Brain microvascular endothelial cell (primary cell): Measurements from ENCODE around the gene NLRP1.

Source experiments
- DNase-seq: peaks from one replicate; pipeline ENCODE4 v3.0.0-alpha.2; 2020
- H3K27ac ChIP-seq: fragments of 250-450 bp; sonication (Bioruptor Pico); 2 replicates; pipeline ENCODE4 v1.5.1; 2020; ENCODE audit warnings: mild to moderate bottlenecking, moderate library complexity
- H3K27me3 ChIP-seq: fragments of 250-450 bp; sonication (Bioruptor Pico); replicated peaks from 2 replicates; pipeline ENCODE4 v1.5.1; 2020; ENCODE audit warnings: mild to moderate bottlenecking
- H3K36me3 ChIP-seq: fragments of 250-450 bp; sonication (Bioruptor Pico); replicated peaks from 2 replicates; pipeline ENCODE4 v1.5.1; 2020; ENCODE audit warnings: mild to moderate bottlenecking
- H3K4me3 ChIP-seq: 2 replicates; pipeline ENCODE4 v1.5.1; 2011; ENCODE audit warnings: low read depth, mild to moderate bottlenecking, control low read depth, low read length, moderate library complexity
- CTCF ChIP-seq: IDR thresholded peaks from 2 replicates; pipeline ENCODE4 v1.5.1; 2011; ENCODE audit warnings: low read depth, mild to moderate bottlenecking, moderate library complexity, low read length, control low read depth, inconsistent platforms; ENCODE audit errors: missing control alignments
- in situ Hi-C: cut with HindIII; loops from 2 replicates; pipeline ENCODE4 v1.10.0; 2017; ENCODE audit warnings: low sequenced_read_pairs, low pct_ligation_motif_present

Gene NLRP1

GRCh38 chr17:5500247-5500588, 84.1 kb downstream of the NLRP1 start:
- no peak for TF ChIP-seq CTCF
- H3K4me3 ChIP-seq: peak overlapping the region; percentile 77
- H3K36me3 ChIP-seq: no peaks in the 10 kb centered on the region
- no peak overlapping the region for H3K27ac ChIP-seq
- H3K27me3 ChIP-seq: no peaks in the 10 kb centered on the region
- DNase-seq: no peak
- in situ Hi-C loops: no loop called here

GRCh38 chr17:5499476-5500231, 84.7 kb downstream of the NLRP1 start:
- Histone ChIP-seq H3K4me3 (peak overlapping the region; percentile 77), H3K36me3 (no peaks in the 10 kb centered on the region), H3K27me3 (no peaks in the 10 kb centered on the region), H3K27ac (no peak overlapping the region)
- no peak for DNase-seq
- in situ Hi-C loops: no loop called here
- TF ChIP-seq CTCF: peak; percentile 7

- Histone ChIP-seq H3K4me3 (no peak overlapping the region), H3K36me3 (peaks cover 10% of the 10 kb centered on the region), H3K27me3 (no peaks in the 10 kb centered on the region), H3K27ac (no peak overlapping the region)
- no peak for TF ChIP-seq CTCF
- in situ Hi-C loops: no loop called here
- no peak for DNase-seq
Measured at GRCh38 chr17:5492970-5493369, 91.3 kb downstream of the NLRP1 start.

GRCh38 chr17:5488752-5489151, 95.6 kb downstream of the NLRP1 start:
- peaks cover 10% of the 10 kb centered on the region for H3K36me3 ChIP-seq
- in situ Hi-C loops: no loop called here
- no peak overlapping the region for H3K27ac ChIP-seq

GRCh38 chr17:5486206-5487124, 97.8 kb downstream of the NLRP1 start, which contains the start of gene MIS12:
Gene MIS12 (plus strand): TSS chr17:5486566. CDS start chr17:5488863, 2,297 bp downstream.
- Histone ChIP-seq H3K27ac (peak within 1 kb of the TSS; percentile 99), H3K36me3 (peaks cover 19% of the 10 kb centered on the region), H3K4me3 (peak within 1 kb of the TSS; percentile 95), H3K27me3 (no peaks in the 10 kb centered on the region)
- peak; percentile 100 for DNase-seq
- in situ Hi-C loops: no loop called here
- no peak for TF ChIP-seq CTCF

More at GRCh38 chr17:5488752-5489151, 95.6 kb downstream of the NLRP1 start:
- no peak for DNase-seq
- H3K4me3 ChIP-seq: no peak overlapping the region
- no peak for TF ChIP-seq CTCF
- H3K27me3 ChIP-seq: no peaks in the 10 kb centered on the region
